Effector memory CD8-positive, alpha-beta T cell (primary cell): ENCODE measurements around the gene RILPL1.
"Not testable (repeated sequence)": the region's sequence is repeated elsewhere in the genome, so short reads cannot be mapped to it uniquely, and the experiment has no call there.

Experiments used
- ATAC-seq: fragments of 150-1000 bp; cut with Tn5 transposase; replicated peaks from 2 replicates; pipeline ENCODE4 v1.10.0; 2021; ENCODE audit warnings: mild to moderate bottlenecking, moderate library complexity
- DNase-seq, 3 experiments: peaks; one replicate each; pipeline ENCODE4 v3.0.0; 2021
- H3K27ac Mint-ChIP-seq, 2 donors: one replicate each; pipeline ENCODE4 v1.8.0; 2022; ENCODE audit warnings: mild to moderate bottlenecking in 2 of 2, mixed read lengths in 2 of 2, moderate library complexity in 2 of 2
- H3K27me3 Mint-ChIP-seq, 2 donors: one replicate each; pipeline ENCODE4 v1.8.0; 2022; ENCODE audit warnings: mixed read lengths in 2 of 2
- H3K36me3 Mint-ChIP-seq: one replicate; pipeline ENCODE4 v1.8.0; 2022; ENCODE audit warnings: mild to moderate bottlenecking, moderate library complexity, mixed read lengths; ENCODE audit not compliant: insufficient read depth
- H3K4me1 Mint-ChIP-seq, 2 donors: one replicate each; pipeline ENCODE4 v1.8.0; 2022; ENCODE audit warnings: low read depth in 2 of 2, mixed read lengths in 2 of 2
- H3K4me3 Mint-ChIP-seq, 2 donors: one replicate each; pipeline ENCODE4 v1.8.0; 2022; ENCODE audit warnings: mild to moderate bottlenecking in 2 of 2, mixed read lengths in 2 of 2, moderate library complexity in 2 of 2
- H3K9me3 Mint-ChIP-seq, 2 donors: one replicate each; pipeline ENCODE4 v1.8.0; 2022; ENCODE audit warnings: mixed read lengths in 2 of 2

The RILPL1 gene

DNA sequence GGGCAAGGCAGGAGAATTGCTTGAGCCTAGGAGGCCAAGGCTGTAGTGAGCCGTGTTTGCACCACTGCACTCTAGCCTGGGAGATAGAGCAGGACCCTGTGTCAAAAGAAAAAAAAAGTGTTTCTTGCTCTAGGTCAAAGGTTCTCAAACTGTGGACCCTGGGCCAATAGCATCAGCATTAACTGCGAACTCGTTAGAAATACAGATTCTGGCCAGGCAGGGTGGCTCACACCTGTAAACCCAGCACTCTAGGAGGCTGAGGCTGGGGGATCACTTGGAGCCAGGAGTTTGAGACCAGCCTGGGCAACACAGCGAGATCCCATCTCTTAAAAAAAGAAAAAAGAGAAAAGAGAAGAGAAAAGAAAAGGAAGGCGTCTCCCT, 97.9 kb downstream of the RILPL1 start:
- ATAC-seq (no peak), DNase-seq (no peak)
- H3K4me3 Mint-ChIP-seq: peak overlapping the region; percentile 98 to 99
- H3K27me3 Mint-ChIP-seq: no peaks in the 10 kb centered on the region
- H3K36me3 Mint-ChIP-seq: peaks cover 34% of the 10 kb centered on the region
- H3K4me1 Mint-ChIP-seq: peaks cover 37 to 40% of the 10 kb centered on the region in 2 donors
- peak overlapping the region; percentile 99 for H3K27ac Mint-ChIP-seq
- H3K9me3 Mint-ChIP-seq: no peaks in the 10 kb centered on the region

DNA sequence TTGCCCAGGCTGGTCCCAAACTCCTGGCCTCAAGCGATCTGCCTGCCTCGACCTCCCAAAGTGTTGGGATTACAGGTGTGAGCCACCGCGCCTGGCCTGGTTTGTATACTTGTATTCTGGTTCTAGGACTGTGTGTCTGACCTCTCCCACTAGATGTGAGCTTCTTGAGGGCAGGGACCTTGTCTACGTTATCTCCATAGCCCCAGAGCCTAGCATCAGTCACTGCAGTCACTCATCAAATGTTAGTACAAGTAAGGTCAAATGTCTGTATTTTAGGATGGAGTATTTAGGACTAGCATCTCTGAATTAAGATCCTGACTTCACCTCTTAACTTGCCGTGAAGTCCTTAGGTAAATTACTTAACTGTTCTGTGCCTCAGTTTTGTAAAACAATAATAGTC, 99.9 kb downstream of the RILPL1 start:
- ATAC-seq (no peak), DNase-seq (no peak)
- H3K36me3 Mint-ChIP-seq: peaks cover 48% of the 10 kb centered on the region
- no peaks in the 10 kb centered on the region for H3K27me3 Mint-ChIP-seq
- peak overlapping the region; percentile 98 to 99 for H3K4me3 Mint-ChIP-seq
- H3K4me1 Mint-ChIP-seq: peaks cover 39 to 46% of the 10 kb centered on the region in 2 donors
- peak overlapping the region; percentile 99 for H3K27ac Mint-ChIP-seq
- H3K9me3 Mint-ChIP-seq: no peaks in the 10 kb centered on the region

DNA sequence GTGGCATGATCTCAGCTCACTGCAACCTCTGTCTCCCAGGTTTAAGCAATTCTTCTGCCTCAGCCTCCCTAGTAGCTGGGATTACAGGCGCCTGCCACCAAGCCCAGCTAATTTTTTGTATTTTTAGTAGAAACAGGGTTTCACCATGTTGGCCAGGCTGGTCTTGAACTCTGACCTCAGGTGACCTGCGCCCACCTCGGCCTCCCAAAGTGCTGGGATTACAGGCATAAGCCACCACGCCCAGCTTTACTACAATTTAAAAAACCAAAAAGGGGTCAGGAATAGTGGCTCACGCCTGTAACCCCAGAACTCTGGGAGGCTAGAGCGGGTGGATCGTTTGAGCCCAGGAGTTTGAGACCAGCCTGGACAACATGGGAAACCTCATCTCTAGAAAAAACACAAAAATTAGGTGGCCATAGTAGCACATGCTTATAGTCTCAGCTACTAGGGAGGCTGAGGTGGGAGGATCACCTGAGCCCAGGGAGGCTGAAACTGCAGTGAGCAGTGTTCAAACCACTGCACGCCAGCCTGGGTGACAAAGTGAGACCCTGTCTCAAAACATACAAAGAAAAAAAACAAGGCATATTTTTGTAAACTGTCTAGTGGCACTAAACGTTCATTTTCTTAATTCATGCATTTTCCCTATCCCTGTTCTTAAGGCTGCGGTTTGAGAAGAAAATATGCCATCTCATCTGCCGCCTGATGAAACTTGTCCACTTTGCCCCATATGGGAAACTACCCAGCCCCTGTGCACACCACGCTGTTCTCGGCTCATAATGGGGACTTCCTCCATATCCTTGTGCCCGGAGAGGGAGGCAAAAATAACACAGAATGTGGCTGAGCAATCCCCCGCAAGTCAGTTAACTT, 101.3 kb downstream of the RILPL1 start:
- peak overlapping the region; percentile 99 for H3K27ac Mint-ChIP-seq
- not testable (repeated sequence) for H3K27me3 Mint-ChIP-seq, H3K9me3 Mint-ChIP-seq
- DNase-seq: peak; percentile 18 to 31 (median 26)
- H3K4me1 Mint-ChIP-seq: peaks cover 44 to 58% of the 10 kb centered on the region in 2 donors
- H3K36me3 Mint-ChIP-seq: peaks cover 48% of the 10 kb centered on the region
- H3K4me3 Mint-ChIP-seq: peak overlapping the region; percentile 98 to 99
- ATAC-seq: peak; percentile 31

DNA sequence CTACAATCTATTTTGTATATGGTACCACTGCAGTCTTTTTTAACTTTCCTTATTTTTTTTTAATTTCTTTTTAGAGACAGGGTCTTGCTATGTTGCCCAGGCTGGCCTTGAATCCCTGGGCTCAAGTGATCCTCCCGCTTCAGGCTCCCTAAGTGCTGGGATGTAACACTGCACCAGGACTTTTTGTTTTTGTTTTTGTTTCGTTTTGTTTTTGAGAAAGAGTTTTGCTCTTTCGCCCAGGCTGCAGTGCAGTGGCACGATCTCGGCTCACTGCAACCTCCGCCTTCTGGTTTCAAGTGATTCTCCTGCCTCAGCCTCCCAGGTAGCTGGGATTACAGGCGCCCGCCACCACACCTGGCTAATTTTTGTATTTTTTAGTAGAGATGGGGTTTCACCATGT, 104.4 kb downstream of the RILPL1 start:
- peaks cover 42% of the 10 kb centered on the region for H3K36me3 Mint-ChIP-seq
- H3K4me3 Mint-ChIP-seq, ATAC-seq, DNase-seq, H3K27me3 Mint-ChIP-seq, H3K9me3 Mint-ChIP-seq: not testable (repeated sequence)
- H3K4me1 Mint-ChIP-seq: peaks cover 31 to 52% of the 10 kb centered on the region in 2 donors
- peak overlapping the region; percentile 35 to 96 for H3K27ac Mint-ChIP-seq

DNA sequence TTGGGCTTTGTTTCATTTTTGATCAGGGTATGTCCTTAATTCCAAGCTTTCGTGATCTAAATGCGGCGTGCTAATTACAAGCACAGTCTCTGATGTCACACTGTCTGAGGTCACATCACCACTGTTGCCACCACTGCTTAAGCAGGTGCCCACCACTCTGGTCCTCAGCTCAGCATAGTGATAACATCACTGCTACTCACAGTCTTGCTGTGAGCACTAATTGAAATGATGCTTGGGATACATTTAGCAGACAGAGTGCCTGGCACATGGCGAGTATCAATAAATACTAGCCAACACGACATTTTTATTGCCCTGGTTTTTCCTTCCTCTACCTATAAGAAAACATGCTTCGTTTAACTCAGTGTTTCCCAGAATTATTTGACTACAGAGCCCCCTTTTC, 104.9 kb downstream of the RILPL1 start:
- Mint-ChIP-seq H3K27me3 (no peaks in the 10 kb centered on the region), H3K27ac (peak overlapping the region; percentile 89 to 96), H3K36me3 (peaks cover 46% of the 10 kb centered on the region), H3K9me3 (no peaks in the 10 kb centered on the region), H3K4me1 (peaks cover 29 to 47% of the 10 kb centered on the region in 2 donors), H3K4me3 (no peak overlapping the region)
- ATAC-seq (no peak), DNase-seq (no peak)

DNA sequence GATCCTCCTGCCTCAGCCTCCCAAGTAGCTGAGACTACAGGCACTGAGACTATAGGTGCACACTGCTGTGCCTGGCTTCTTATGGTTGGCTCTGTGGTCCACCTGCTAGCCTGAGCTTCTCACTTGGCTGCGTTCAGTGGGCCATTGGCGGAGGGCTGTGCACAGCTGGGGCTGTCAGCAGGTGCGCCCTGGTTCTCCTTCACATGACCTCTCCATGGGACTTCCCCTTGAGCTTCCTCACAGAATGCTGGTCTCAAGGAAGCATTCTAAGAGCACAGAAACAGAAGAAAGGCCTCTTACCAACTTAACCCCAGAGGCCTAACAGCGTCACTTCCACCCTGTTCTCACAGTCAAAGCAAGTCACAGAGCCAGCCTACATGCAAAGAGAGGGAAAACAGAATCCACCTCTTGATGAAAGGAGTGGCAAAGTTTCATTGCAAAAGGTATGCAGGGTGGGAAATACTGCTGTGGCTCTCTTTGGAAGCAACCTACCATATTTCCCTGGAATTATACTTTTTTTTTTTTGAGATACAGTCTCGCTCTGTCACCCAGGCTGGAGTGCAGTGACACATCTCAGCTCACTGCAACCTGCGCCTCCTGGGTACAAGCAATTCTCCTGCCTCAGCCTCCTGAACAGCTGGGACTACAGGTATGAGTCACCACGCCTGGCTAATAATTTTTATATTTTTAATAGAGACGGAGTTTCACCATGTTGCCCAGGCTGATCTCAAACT, 106.3 kb downstream of the RILPL1 start:
- ATAC-seq: peak; percentile 81
- H3K4me1 Mint-ChIP-seq: peaks cover 19 to 35% of the 10 kb centered on the region in 2 donors
- no peaks in the 10 kb centered on the region for H3K9me3 Mint-ChIP-seq
- peaks cover 54% of the 10 kb centered on the region for H3K36me3 Mint-ChIP-seq
- DNase-seq: peak; percentile 14 to 38 (median 25)
- H3K4me3 Mint-ChIP-seq: peak overlapping the region; percentile 56 to 62
- H3K27ac Mint-ChIP-seq: peak overlapping the region; percentile 89 to 96
- no peaks in the 10 kb centered on the region for H3K27me3 Mint-ChIP-seq

DNA sequence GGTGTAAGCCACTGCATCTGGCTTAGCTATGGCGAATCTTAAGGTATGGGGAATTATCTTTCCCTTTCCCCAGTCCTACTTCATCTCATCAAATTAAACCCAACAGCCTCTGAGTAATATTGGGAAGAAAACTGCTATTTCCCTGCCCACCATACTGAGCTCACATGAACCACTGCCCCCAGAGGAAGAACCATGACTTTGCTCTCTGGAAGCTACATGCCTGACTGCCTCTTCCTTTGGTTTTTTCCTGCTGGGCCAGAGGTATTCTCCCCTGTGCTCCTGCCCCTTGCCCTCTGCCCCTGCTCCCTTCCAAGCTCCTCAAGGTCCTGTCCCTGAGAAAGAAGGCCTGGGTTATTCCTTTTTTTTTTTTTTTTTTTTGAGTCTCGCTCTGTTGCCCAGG, 112.2 kb downstream of the RILPL1 start:
- H3K9me3 Mint-ChIP-seq: no peaks in the 10 kb centered on the region

More for the DNA sequence above, 112.2 kb downstream of the RILPL1 start:
- Mint-ChIP-seq H3K4me3 (no peak overlapping the region), H3K27me3 (no peaks in the 10 kb centered on the region), H3K27ac (peak overlapping the region in 1 of 2 donors; percentile 76), H3K4me1 (no peaks in the 10 kb centered on the region), H3K36me3 (peaks cover 68% of the 10 kb centered on the region)
- ATAC-seq (no peak), DNase-seq (no peak)
